Placental pericyte (primary cell): ENCODE data around the gene DCAF5. TPM values are rescaled to one million over a fixed set of nuclear protein-coding genes. Genes with fewer than 3 reads are reported as not detected.

Experiments used
- small RNA-seq: library from RNA; depleted of rRNA; stranded (forward); fragments of <200 nt; gene quantifications from one replicate; pipeline ENCODE3, GENCODE V24; 2012; ENCODE audit warnings: low replicate concordance
- total RNA-seq: library from RNA; depleted of rRNA; stranded (reverse); fragments of >200 nt; gene quantifications from 2 replicates; pipeline ENCODE4 v1.2.3, GENCODE V29; 2012

Gene DCAF5
- total RNA-seq: 24.8 and 24.9 TPM in 2 replicates

GRCh38 chr14:69152902-69153151 is at the start of gene DCAF5:
TSS of gene DCAF5 (minus strand) at chr14:69153119. CDS start at chr14:69152978, 141 bp downstream.

GRCh38 chr14:69191340-69192111 is 38.6 kb upstream of the DCAF5 start, which contains the start of gene EXD2:
TSS of gene EXD2 (plus strand) at chr14:69191498. CDS start at chr14:69209471, 17,973 bp downstream.

Small RNA genes within 50 kb of the gene (small RNA-seq; reads per million reads assigned to genes)
- gene RF00019: not detected
- not detected for gene RPS29P1

Other genes with a start within 250 kb of the DCAF5 start
- 621 and 852 TPM in 2 replicates for gene ACTN1, start 173.8 kb downstream of the DCAF5 start, total RNA-seq
- gene EXD2, start 38.4 kb upstream of the DCAF5 start, total RNA-seq: 16.6 and 18.2 TPM in 2 replicates
- 1.3 and 1.9 TPM in 2 replicates for gene GALNT16, start 107.0 kb upstream of the DCAF5 start, total RNA-seq
- 92.6 and 133 TPM in 2 replicates for gene ERH, start 245.2 kb upstream of the DCAF5 start, total RNA-seq
- 132 and 155 TPM in 2 replicates for gene SLC39A9, start 245.6 kb upstream of the DCAF5 start, total RNA-seq